K562 (cell line): Measurements from ENCODE around the gene MYH9. TPM values are rescaled to one million over a fixed set of nuclear protein-coding genes. Genes with fewer than 3 reads are reported as not detected.
A peak's percentile ranks its signal among the peaks of the same experiment; 100 is the strongest.
"Not testable (repeated sequence)": the region's sequence is repeated elsewhere in the genome, so short reads cannot be mapped to it uniquely, and the experiment has no call there.

ENCODE experiments used
- ATAC-seq: fragments of 200-7000 bp; cut with Tn5 transposase; 3 replicates; pipeline ENCODE4 v1.9.1; 2020; ENCODE audit warnings: moderate library complexity
- BruUV-seq: library from RNA; stranded (reverse); fragments of 400-500 nt; replicated peaks from 2 replicates; lab custom pipeline; 2021; lab: Mats Ljungman, UMichigan
- CTCF ChIA-PET: fragments of 300-600 bp; formaldehyde crosslinking; extraction: SDS; loops from one replicate; lab custom pipeline; 2021; ENCODE audit warnings: low intra/inter-chr PET ratio; lab: Yijun Ruan, JAX
- POLR2A ChIA-PET: fragments of 300-600, 350-650 bp; sonication (Branson Sonifier 250); formaldehyde crosslinking; extraction: SDS; loops from one replicate; lab custom pipeline; 2021; ENCODE audit warnings: antibody characterized with exemption, inconsistent platforms; lab: Yijun Ruan, JAX
- DNase-seq, 4 experiments: peaks; one replicate each; pipeline versions ENCODE4 v3.0.0 to v3.0.0-alpha.2; 2011 to 2018; ENCODE audit warnings: low spot score in 3 of 4, mixed read lengths in 3 of 4; ENCODE audit errors: extremely low read depth in 1 of 4
- FAIRE-seq: peaks from 2 replicates; lab custom pipeline; 2011; peaks lifted over from hg19 to GRCh38; lab: Jason Lieb, UNC
- H2AFZ ChIP-seq: 2 replicates; pipeline ENCODE4 v1.6.0; 2011; ENCODE audit warnings: low read depth, low read length, control low read depth, inconsistent platforms
- H3K27ac ChIP-seq: fragments of 200-600 bp; 3 replicates; pipeline ENCODE4 v1.8.0; 2011; ENCODE audit warnings: low read depth, mild to moderate bottlenecking, control low read depth, inconsistent platforms, low read length, moderate library complexity, mixed read lengths; ENCODE audit errors: extremely low read depth
- H3K27me3 ChIP-seq, 2 experiments: fragments of 300-600 bp in 1 of 2; 2 replicates in 1 of 2; 3 replicates in 1 of 2; pipeline versions ENCODE4 v1.6.0 to v1.8.0; 2011; ENCODE audit warnings: inconsistent platforms in 2 of 2, low read length in 2 of 2, mild to moderate bottlenecking in 1 of 2, mixed read lengths in 1 of 2, moderate library complexity in 1 of 2; ENCODE audit not compliant: control insufficient read depth in 2 of 2, insufficient read depth in 2 of 2
- H3K36me3 ChIP-seq: fragments of 300-600 bp; 3 replicates; pipeline ENCODE4 v1.8.0; 2011; ENCODE audit warnings: mild to moderate bottlenecking, low read length, inconsistent platforms; ENCODE audit not compliant: control insufficient read depth, insufficient read depth
- H3K4me1 ChIP-seq, 2 experiments: fragments of 200-600 bp in 1 of 2; replicated peaks in 1 of 2; 2 replicates in 1 of 2; 3 replicates in 1 of 2; pipeline versions ENCODE4 v1.5.1 to v1.8.0; 2011; ENCODE audit warnings: inconsistent platforms in 2 of 2, low read length in 2 of 2, mild to moderate bottlenecking in 1 of 2, mixed read lengths in 1 of 2, moderate library complexity in 1 of 2; ENCODE audit not compliant: control insufficient read depth in 2 of 2, insufficient read depth in 2 of 2
- H3K4me2 ChIP-seq: 2 replicates; pipeline ENCODE4 v1.6.1; 2011; ENCODE audit warnings: low read length, control low read depth, inconsistent platforms, mixed read lengths; ENCODE audit not compliant: insufficient read depth
- H3K4me3 ChIP-seq: fragments of 200-600 bp; sonication (generic), shearing (Covaris generic); 2 replicates; pipeline ENCODE4 v1.5.1; 2016; ENCODE audit warnings: control low read depth, inconsistent platforms
- H3K79me2 ChIP-seq: fragments of 200-600 bp; 3 replicates; pipeline ENCODE4 v1.8.0; 2011; ENCODE audit warnings: low read length, inconsistent platforms; ENCODE audit not compliant: control insufficient read depth, insufficient read depth
- H3K9ac ChIP-seq, 2 experiments: 2 replicates each; pipeline versions ENCODE4 v1.6.0 to v1.6.1; 2011; ENCODE audit warnings: low read depth in 2 of 2, low read length in 2 of 2, control low read depth in 1 of 2, inconsistent platforms in 1 of 2, mild to moderate bottlenecking in 1 of 2, mixed read lengths in 1 of 2; ENCODE audit not compliant: insufficient read depth in 1 of 2
- H3K9me1 ChIP-seq: one replicate; pipeline ENCODE4 v1.6.0; 2011; ENCODE audit warnings: inconsistent platforms, mild to moderate bottlenecking, low read length, moderate library complexity; ENCODE audit not compliant: control insufficient read depth, insufficient read depth
- H3K9me3 ChIP-seq: replicated peaks from 2 replicates; pipeline ENCODE4 v1.5.1; 2011; ENCODE audit warnings: low read depth, low read length, inconsistent platforms; ENCODE audit not compliant: control insufficient read depth, insufficient read depth
- H4K20me1 ChIP-seq: replicated peaks from 2 replicates; pipeline ENCODE4 v1.6.1; 2011; ENCODE audit warnings: low read length, inconsistent platforms, mixed read lengths; ENCODE audit not compliant: control insufficient read depth, insufficient read depth
- MIER1 ChIP-seq: fragments of 450-650 bp; IDR thresholded peaks from 2 replicates; pipeline ENCODE4 v1.6.1; 2016; ENCODE audit warnings: antibody characterized with exemption, mild to moderate bottlenecking, low read depth
- ZNF75A ChIP-seq: fragments of 450-650 bp; formaldehyde crosslinking; IDR thresholded peaks from 2 replicates; pipeline ENCODE4 v1.4.0; 2020; ENCODE audit warnings: mild to moderate bottlenecking
- WGBS: fragments of 100-300 bp; shearing (Covaris generic); methylation state at CpG from one replicate; pipeline ENCODE4 v1.1.6; 2016; ENCODE audit warnings: low coverage, mixed read lengths; ENCODE audit not compliant: insufficient coverage; ENCODE audit errors: missing lambda C conversion rate; 5-methylcytosine and 5-hydroxymethylcytosine counted together
- in situ Hi-C: fragments of 300-500 bp; cut with MboI; formaldehyde crosslinking; loops from 4 replicates; pipeline ENCODE4 v1.15.0; 2018; ENCODE audit warnings: inconsistent platforms, mixed read lengths
- intact Hi-C: fragments of 100-400 bp; cut with micrococcal nuclease; formaldehyde crosslinking; loops from 2 replicates; pipeline ENCODE4 v1.14.2; 2022
- polyA plus RNA-seq, 8 experiments: library from polyadenylated mRNA; depleted of rRNA in 4 of 8; stranded (reverse) in 5 of 8; unstranded in 3 of 8; fragments of >200 nt; fragmentation: Nextera tagmentation in 2 of 8; fragmentation: Illumina TruSeq in 1 of 8; extraction: Ambion mirVana in 2 of 8; extraction: Trizol in 1 of 8; gene quantifications; 2 replicates each; pipeline versions ENCODE4 v1.2.1 to v1.2.3, GENCODE V29; 2011 to 2014; ENCODE audit warnings: inconsistent platforms in 1 of 8, missing spikeins in 1 of 8
- total RNA-seq, 7 experiments: library from RNA; depleted of rRNA in 6 of 7; stranded (reverse); fragments of >200 nt in 6 of 7; fragmentation: Illumina TruSeq in 2 of 7; extraction: Trizol in 2 of 7; gene quantifications; 2 replicates each; pipeline versions ENCODE4 v1.2.1 to v1.2.3, GENCODE V29; 2011 to 2021; ENCODE audit warnings: low replicate concordance in 1 of 7

MYH9 gene
- total and polyA plus RNA-seq, 9 of the 15 experiments (the other 6 are each of a cell fraction or from before 2014, with no cell fraction given) = 0.71 to 111 (median 24.6) TPM

DNA sequence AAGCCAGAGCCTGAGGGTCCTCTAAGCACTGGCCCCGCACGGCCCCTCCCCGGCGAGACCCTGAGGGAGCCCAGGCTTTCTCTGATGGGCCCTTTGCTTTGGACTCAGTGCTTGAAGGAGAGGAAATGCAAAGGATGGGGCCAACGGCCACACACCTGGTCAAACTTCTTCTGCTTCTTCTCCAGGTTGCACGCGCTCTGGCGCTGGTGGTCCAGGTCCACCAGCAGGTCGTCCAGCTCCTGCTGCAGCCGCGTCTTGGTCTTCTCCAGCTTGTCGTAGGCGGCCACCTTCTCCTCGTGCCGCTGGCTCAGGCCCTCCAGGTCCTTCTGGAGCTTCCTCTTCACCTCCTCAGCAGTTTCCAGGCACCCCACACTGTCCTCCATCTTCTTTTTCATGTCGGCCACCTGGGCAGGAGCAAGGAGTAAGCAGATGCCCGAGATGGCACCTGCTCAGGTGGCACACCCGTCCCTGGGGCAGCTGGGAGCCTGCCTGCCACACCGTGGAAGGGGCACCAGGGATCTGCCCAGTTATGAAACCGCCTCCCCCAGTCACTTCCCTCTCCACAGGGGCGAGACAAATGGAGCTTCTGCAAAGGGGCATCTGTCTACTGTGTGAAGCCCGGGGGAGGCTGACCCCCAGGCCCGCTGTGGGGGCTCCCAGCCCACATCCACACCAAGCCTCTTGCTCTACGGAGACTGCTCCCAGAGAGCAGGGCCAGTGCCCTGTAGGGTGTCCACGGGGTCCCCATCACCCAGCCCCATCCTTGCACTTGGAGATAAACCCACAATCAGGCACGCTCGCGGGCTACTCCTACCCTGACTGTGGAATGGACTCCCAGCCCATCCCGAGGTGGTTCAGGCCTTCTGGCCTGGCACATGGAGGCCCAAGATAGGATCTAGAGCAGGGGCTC is 95.7 kb downstream of the MYH9 start:
- no peaks in the 10 kb centered on the region for H3K27me3 ChIP-seq
- POLR2A ChIA-PET = interaction anchor here (0.6 to 1.1 kb wide), 2 partner anchors 88 to 179 kb away, joined by 3 to 4 read pairs; no protein-coding TSS in a partner anchor
- H4K20me1 ChIP-seq = no peaks in the 10 kb centered on the region
- H3K27ac ChIP-seq = no peak overlapping the region
- H3K9ac ChIP-seq = no peak overlapping the region; a peak in 1 of 4 replicates
- no peaks in the 10 kb centered on the region for H3K9me1 ChIP-seq
- no peaks in the 10 kb centered on the region for H3K9me3 ChIP-seq
- no peak overlapping the region for H3K4me2 ChIP-seq
- TF ChIP-seq ZNF75A (CRISPR knock-in tag) = no peak
- peak; percentile 73; the same call in 1 of the 2 replicates for TF ChIP-seq MIER1
- no peak for FAIRE-seq
- H2AFZ ChIP-seq = no peak overlapping the region
- H3K36me3 ChIP-seq = peaks cover 76% of the 10 kb centered on the region; the same call in 2 of the 3 replicates
- ATAC-seq = no peak
- H3K4me3 ChIP-seq = no peak overlapping the region
- in situ Hi-C loops = no loop called here
- H3K79me2 ChIP-seq = no peaks in the 10 kb centered on the region
- peaks cover 0 to 8% of the 10 kb centered on the region in 2 experiments; a peak in 1 of 5 replicates for H3K4me1 ChIP-seq
- WGBS = 88% methylated on average over 11 of the region's 29 CpGs
- intact Hi-C loops = no loop called here
- DNase-seq = no peak
- BruUV-seq = no TSS peak
- CTCF ChIA-PET = no interaction called here

DNA sequence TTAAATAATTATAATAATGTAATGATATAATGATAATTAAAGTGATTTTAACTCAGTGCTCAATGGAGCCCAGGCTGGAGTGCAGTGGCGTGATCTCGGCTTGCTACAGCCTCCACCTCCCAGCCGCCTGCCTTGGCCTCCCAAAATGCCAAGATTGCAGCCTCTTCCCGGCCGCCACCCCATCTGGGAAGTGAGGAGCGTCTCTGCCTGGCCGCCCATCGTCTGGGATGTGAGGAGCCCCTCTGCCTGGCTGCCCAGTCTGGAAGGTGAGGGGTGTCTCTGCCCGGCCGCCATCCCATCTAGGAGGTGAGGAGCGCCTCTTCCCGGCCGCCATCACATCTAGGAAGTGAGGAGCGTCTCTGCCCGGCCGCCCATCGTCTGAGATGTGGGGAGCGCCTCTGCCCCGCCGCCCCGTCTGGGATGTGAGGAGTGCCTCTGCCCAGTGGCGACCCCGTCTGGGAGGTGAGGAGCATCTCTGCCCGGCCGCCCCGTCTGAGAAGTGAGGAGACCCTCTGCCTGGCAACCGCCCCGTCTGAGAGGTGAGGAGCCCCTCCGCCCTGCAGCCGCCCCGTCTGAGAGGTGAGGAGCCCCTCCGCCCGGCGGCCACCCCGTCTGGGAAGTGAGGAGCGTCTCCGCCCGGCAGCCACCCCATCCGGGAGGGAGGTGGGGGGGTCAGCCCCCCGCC is 97.2 kb downstream of the MYH9 start:
- H3K9ac ChIP-seq, POLR2A ChIA-PET, FAIRE-seq, H3K27ac ChIP-seq, H2AFZ ChIP-seq, in situ Hi-C loops, H4K20me1 ChIP-seq, intact Hi-C loops, H3K79me2 ChIP-seq, ATAC-seq, H3K9me3 ChIP-seq, BruUV-seq, H3K9me1 ChIP-seq, CTCF ChIA-PET, DNase-seq, H3K4me2 ChIP-seq, H3K27me3 ChIP-seq, H3K4me3 ChIP-seq: not testable (repeated sequence)
- no CpG with 5 or more reads among the region's 40 CpGs for WGBS
- peaks cover 0 to 19% of the 10 kb centered on the region in 2 experiments; a peak in 2 of 5 replicates for H3K4me1 ChIP-seq
- H3K36me3 ChIP-seq = peaks cover 77% of the 10 kb centered on the region; the same call in 2 of the 3 replicates

DNA sequence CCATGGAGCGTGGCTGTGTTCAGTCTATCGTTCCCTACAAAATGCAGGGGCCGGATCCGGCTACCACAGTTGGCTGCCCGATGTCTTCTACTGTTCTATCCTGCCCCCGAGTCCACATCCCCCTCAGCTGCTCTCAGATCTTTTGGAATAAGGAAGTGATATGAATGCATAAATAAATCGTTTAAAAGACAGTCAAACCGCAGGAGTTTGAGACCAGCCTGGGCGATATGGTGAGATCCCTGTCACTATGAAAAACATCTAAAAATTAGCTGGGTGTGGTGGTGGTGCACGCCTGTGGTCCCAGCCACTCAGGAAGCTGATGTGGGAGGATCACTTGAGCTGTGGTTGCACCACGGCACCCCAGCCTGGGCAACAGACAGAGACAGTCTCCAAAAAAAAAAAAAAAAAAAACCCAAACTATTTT is 97.8 kb downstream of the MYH9 start:
- peaks cover 77% of the 10 kb centered on the region for H3K36me3 ChIP-seq
- in situ Hi-C loops, H3K27ac ChIP-seq, H3K27me3 ChIP-seq, H3K4me3 ChIP-seq, H2AFZ ChIP-seq, H4K20me1 ChIP-seq, H3K79me2 ChIP-seq, H3K9me3 ChIP-seq, ATAC-seq, H3K9me1 ChIP-seq, BruUV-seq, H3K4me2 ChIP-seq, FAIRE-seq, H3K9ac ChIP-seq, CTCF ChIA-PET, DNase-seq, POLR2A ChIA-PET: not testable (repeated sequence)
- intact Hi-C loops = loop anchor here (5.0 kb wide), 1 partner anchor 148 kb away; no protein-coding TSS in a partner anchor
- 91% methylated on average over 5 of the region's 11 CpGs for WGBS
- peaks cover 0 to 19% of the 10 kb centered on the region in 2 experiments; a peak in 2 of 5 replicates for H3K4me1 ChIP-seq
